Activated naive CD4-positive, alpha-beta T cell treated with anti-CD3 and anti-CD28 coated beads, Interleukin-2, amount 10 ng/mL, durations not matched to agents 7 days and 5 days (primary cell): ENCODE data around the gene NOL4.

Experiments used
- CTCF ChIA-PET: fragments of 350-600 bp; sonication (Branson Sonifier 250); formaldehyde crosslinking; loops from one replicate; lab custom pipeline; 2021; ENCODE audit warnings: antibody characterized with exemption; lab: Charles Lee
- DNase-seq: peaks from one replicate; pipeline ENCODE4 v3.0.0-alpha.2; 2020
- H3K27ac Mint-ChIP-seq: one replicate; pipeline ENCODE4 v1.8.0; 2021; ENCODE audit warnings: mild to moderate bottlenecking, moderate library complexity, mixed read lengths
- H3K27me3 Mint-ChIP-seq: one replicate; pipeline ENCODE4 v1.8.0; 2021; ENCODE audit warnings: mild to moderate bottlenecking, mixed read lengths
- H3K36me3 Mint-ChIP-seq: one replicate; pipeline ENCODE4 v1.8.0; 2021; ENCODE audit warnings: mixed read lengths
- H3K4me1 Mint-ChIP-seq: one replicate; pipeline ENCODE4 v1.8.0; 2021; ENCODE audit warnings: mixed read lengths
- H3K4me3 Mint-ChIP-seq: one replicate; pipeline ENCODE4 v1.8.0; 2021; ENCODE audit warnings: mild to moderate bottlenecking, moderate library complexity, mixed read lengths
- H3K9me3 Mint-ChIP-seq: one replicate; pipeline ENCODE4 v1.8.0; 2021; ENCODE audit warnings: mixed read lengths

The NOL4 gene

GRCh38 chr18:34221971-34222306 lies 2.8 kb downstream of the NOL4 start:
- H3K4me1 Mint-ChIP-seq: peaks cover 2% of the 10 kb centered on the region
- H3K9me3 Mint-ChIP-seq: no peaks in the 10 kb centered on the region

DNA sequence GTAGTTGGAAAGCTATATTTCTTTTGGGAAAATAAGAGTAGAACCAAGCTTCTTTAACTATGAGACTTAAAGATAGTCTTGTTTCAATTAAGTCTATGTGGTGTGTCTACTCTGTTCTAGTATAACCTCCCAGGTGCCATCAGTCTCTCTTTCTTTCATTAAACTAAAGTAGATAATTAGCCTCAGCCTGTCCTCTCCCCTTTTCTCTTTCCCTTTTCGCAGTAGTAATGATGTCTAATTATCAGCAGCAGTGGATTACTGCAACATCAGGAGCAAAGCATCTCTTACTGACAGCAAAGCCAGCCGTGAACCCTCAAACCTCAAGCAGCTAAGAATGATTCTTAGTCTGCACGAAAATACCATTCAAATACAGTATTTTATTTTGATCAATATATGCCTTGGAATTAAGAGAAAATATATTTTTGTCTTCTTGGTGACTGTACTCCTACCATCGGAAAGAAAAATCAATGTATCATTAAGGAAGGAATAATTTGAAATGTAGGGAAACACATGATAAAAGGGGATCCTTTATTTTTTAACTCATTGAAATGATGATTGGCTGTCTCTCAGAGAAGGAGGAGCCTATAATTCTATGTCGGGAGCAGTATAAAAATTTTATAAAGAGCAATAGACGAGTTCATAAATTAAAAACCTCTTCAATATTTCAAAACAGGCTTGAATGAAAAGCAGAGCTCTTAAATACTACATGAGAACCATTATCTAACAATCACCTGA lies 4.5 kb downstream of the NOL4 start:
- Mint-ChIP-seq H3K36me3 (no peaks in the 10 kb centered on the region), H3K4me1 (peaks cover 2% of the 10 kb centered on the region), H3K27ac (no peak overlapping the region), H3K9me3 (no peaks in the 10 kb centered on the region), H3K27me3 (peaks cover 37% of the 10 kb centered on the region), H3K4me3 (no peak overlapping the region)
- CTCF ChIA-PET: no interaction called here
- no peak for DNase-seq

More at GRCh38 chr18:34221971-34222306, 2.8 kb downstream of the NOL4 start:
- Mint-ChIP-seq H3K27me3 (peaks cover 40% of the 10 kb centered on the region), H3K4me3 (no peak overlapping the region), H3K27ac (no peak overlapping the region), H3K36me3 (no peaks in the 10 kb centered on the region)
- CTCF ChIA-PET: no interaction called here
- no peak for DNase-seq

- H3K27ac Mint-ChIP-seq: no peak overlapping the region
- no peak for DNase-seq
- CTCF ChIA-PET: no interaction called here
- H3K4me1 Mint-ChIP-seq: peaks cover 2% of the 10 kb centered on the region
- H3K4me3 Mint-ChIP-seq: no peak overlapping the region
- no peaks in the 10 kb centered on the region for H3K36me3 Mint-ChIP-seq
- peaks cover 32% of the 10 kb centered on the region for H3K27me3 Mint-ChIP-seq
- no peaks in the 10 kb centered on the region for H3K9me3 Mint-ChIP-seq
Observed at GRCh38 chr18:34219651-34220050, 5.1 kb downstream of the NOL4 start.

DNA sequence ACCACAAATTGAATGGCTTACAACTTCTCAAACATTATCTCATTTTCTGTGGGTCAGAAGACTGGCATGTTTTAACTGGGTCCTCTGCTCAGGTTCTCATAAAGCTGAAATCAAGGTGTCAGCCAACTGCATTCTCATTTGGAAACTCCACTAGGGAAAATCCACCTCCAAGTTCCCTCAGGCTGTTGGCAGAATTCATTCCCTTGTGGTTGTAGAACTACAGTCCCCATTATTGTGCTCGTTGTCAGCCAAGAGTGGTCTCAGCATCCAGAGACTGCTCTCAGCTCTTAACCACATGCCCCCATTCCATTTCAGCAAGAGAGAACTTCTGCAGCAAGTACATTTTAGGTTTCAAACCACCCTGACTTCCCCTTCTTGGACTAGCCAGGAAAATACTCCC lies 12.2 kb downstream of the NOL4 start:
- Mint-ChIP-seq H3K9me3 (no peaks in the 10 kb centered on the region), H3K4me3 (no peak overlapping the region), H3K4me1 (no peaks in the 10 kb centered on the region), H3K27ac (no peak overlapping the region), H3K36me3 (no peaks in the 10 kb centered on the region), H3K27me3 (no peaks in the 10 kb centered on the region)
- no peak for DNase-seq
- CTCF ChIA-PET: no interaction called here

- Mint-ChIP-seq H3K36me3 (no peaks in the 10 kb centered on the region), H3K27me3 (no peaks in the 10 kb centered on the region)
Observed at GRCh38 chr18:34207344-34207851, 17.3 kb downstream of the NOL4 start.

DNA sequence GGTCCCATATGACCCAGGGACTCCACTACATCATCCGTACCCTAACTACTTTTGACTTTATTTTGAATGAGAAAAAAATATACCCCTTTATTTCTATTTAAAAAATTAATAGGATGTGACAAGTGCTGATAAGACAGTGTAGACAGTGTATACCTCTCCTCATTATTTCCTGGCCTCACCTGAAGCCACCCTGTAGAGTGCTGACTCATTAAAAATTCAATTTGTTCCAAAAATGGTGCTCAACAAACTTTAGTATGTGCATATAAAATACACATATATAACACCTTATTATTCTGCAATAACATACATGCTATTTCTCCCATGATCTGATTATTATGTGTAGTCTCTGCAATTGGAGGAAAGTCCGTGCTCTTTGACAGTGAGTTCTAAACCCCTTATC lies 20.8 kb downstream of the NOL4 start:
- H3K4me1 Mint-ChIP-seq: no peaks in the 10 kb centered on the region
- CTCF ChIA-PET: no interaction called here
- no peak overlapping the region for H3K27ac Mint-ChIP-seq
- H3K36me3 Mint-ChIP-seq: no peaks in the 10 kb centered on the region
- no peak for DNase-seq
- no peaks in the 10 kb centered on the region for H3K9me3 Mint-ChIP-seq
- H3K27me3 Mint-ChIP-seq: no peaks in the 10 kb centered on the region
- no peak overlapping the region for H3K4me3 Mint-ChIP-seq

More at GRCh38 chr18:34207344-34207851, 17.3 kb downstream of the NOL4 start:
- Mint-ChIP-seq H3K4me3 (no peak overlapping the region), H3K27ac (no peak overlapping the region), H3K9me3 (no peaks in the 10 kb centered on the region), H3K4me1 (no peaks in the 10 kb centered on the region)
- CTCF ChIA-PET: no interaction called here
- DNase-seq: no peak

DNA sequence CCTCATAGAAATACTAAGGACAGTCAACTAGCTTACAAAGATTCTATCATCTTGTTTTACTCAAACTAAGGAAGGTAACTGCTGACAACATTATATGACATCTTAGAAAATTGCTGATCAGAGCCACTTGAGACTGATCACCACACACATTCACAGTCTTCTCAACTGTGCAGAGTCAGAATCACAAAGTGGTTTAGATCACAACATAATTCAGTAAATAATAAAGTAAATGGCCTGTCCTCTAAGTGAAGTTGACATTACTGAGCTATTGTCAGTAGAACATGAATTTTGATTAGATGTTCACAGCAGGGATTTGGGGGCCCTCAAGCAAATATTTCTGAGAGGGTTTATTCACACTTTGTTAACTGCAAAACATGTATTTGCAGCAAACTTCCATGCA lies 28.5 kb downstream of the NOL4 start:
- Mint-ChIP-seq H3K36me3 (no peaks in the 10 kb centered on the region), H3K4me3 (no peak overlapping the region), H3K27me3 (no peaks in the 10 kb centered on the region), H3K27ac (no peak overlapping the region), H3K4me1 (no peaks in the 10 kb centered on the region), H3K9me3 (no peaks in the 10 kb centered on the region)
- CTCF ChIA-PET: no interaction called here
- no peak for DNase-seq

DNA sequence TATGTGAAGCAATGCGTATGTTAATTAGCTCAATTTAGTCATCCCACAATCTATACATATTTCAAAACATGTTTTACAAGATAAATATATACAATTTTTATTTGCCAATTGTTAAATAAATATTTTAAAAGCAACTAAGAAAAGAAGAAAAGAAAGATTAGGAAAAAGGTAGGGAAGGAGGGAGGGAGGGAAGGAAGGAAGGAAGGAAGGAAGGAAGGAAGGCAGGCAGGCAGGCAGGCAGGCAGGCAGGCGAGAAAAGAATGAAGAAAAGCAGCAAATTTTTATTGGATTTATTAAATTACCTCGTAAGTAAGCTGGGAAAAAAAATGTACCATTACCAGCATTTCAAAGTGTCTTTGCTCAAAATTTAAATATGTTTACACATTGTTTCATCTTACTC lies 30.5 kb downstream of the NOL4 start:
- CTCF ChIA-PET: no interaction called here

GRCh38 chr18:34189656-34190435 lies 34.9 kb downstream of the NOL4 start:
- Mint-ChIP-seq H3K4me1 (no peaks in the 10 kb centered on the region), H3K36me3 (no peaks in the 10 kb centered on the region), H3K4me3 (no peak overlapping the region), H3K9me3 (peaks cover 2% of the 10 kb centered on the region), H3K27ac (no peak overlapping the region), H3K27me3 (no peaks in the 10 kb centered on the region)
- CTCF ChIA-PET: no interaction called here
- no peak for DNase-seq

More for the DNA sequence above, 30.5 kb downstream of the NOL4 start:
- Mint-ChIP-seq H3K9me3 (no peaks in the 10 kb centered on the region), H3K4me1 (no peaks in the 10 kb centered on the region), H3K27ac (no peak overlapping the region), H3K36me3 (no peaks in the 10 kb centered on the region), H3K27me3 (no peaks in the 10 kb centered on the region), H3K4me3 (no peak overlapping the region)
- DNase-seq: no peak
